Measurements from ENCODE around the gene ADD3.

GRCh38 chr10:110141871-110142635 is 134.3 kb downstream of the ADD3 start:
- TF ChIP-seq CTCF (conservative IDR thresholded peaks at IDR 0.05; ENCODE audit: low read length) (no peak), EZH2phosphoT487 (IDR thresholded peaks at IDR 0.05; ENCODE audit: borderline replicate concordance) (no peak)
